C4-2B (cell line): ENCODE data around the gene GPR108.

Experiments
- ZFX ChIP-seq: fragments of 450-650 bp; IDR thresholded peaks from 2 replicates; pipeline ENCODE4 v1.6.1; 2017
- TF ChIP-seq, protein P1 (sequence below): fragments of 450-650 bp; conservative IDR thresholded peaks from 2 replicates; pipeline ENCODE4 v1.5.1; 2017; ENCODE audit warnings: mild to moderate bottlenecking

- TF ChIP-seq, protein P1, sequence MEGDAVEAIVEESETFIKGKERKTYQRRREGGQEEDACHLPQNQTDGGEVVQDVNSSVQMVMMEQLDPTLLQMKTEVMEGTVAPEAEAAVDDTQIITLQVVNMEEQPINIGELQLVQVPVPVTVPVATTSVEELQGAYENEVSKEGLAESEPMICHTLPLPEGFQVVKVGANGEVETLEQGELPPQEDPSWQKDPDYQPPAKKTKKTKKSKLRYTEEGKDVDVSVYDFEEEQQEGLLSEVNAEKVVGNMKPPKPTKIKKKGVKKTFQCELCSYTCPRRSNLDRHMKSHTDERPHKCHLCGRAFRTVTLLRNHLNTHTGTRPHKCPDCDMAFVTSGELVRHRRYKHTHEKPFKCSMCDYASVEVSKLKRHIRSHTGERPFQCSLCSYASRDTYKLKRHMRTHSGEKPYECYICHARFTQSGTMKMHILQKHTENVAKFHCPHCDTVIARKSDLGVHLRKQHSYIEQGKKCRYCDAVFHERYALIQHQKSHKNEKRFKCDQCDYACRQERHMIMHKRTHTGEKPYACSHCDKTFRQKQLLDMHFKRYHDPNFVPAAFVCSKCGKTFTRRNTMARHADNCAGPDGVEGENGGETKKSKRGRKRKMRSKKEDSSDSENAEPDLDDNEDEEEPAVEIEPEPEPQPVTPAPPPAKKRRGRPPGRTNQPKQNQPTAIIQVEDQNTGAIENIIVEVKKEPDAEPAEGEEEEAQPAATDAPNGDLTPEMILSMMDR = no peak; the same call in 1 of the 2 replicates
- TF ChIP-seq ZFX = no peak
Observed at GRCh38 chr19:6769006-6769619, 31.7 kb upstream of the GPR108 start.
